Aorta (tissue), 5 donors: ENCODE measurements around the gene SRP19. TPM values are rescaled to one million over a fixed set of nuclear protein-coding genes. Genes with fewer than 3 reads are reported as not detected.

ENCODE experiments used
- ATAC-seq: fragments of 200-7000 bp; cut with Tn5 transposase; one replicate; pipeline ENCODE4 v1.9.1; 2022; ENCODE audit warnings: moderate library complexity; ENCODE audit not compliant: low FRiP score
- DNase-seq, 2 donors: peaks; one replicate each; pipeline ENCODE4 v3.0.0-alpha.2; 2020
- H3K27ac ChIP-seq, 2 donors: one replicate each; pipeline ENCODE4 v1.5.1; 2013; ENCODE audit warnings: low read length in 2 of 2, mild to moderate bottlenecking in 2 of 2, moderate library complexity in 2 of 2, control low read depth in 1 of 2, inconsistent platforms in 1 of 2, low read depth in 1 of 2
- H3K27me3 ChIP-seq, 2 donors: one replicate each; pipeline ENCODE4 v1.6.1; 2013; ENCODE audit warnings: control low read depth in 1 of 2, low read length in 1 of 2, mild to moderate bottlenecking in 1 of 2, moderate library complexity in 1 of 2; ENCODE audit not compliant: insufficient read depth in 2 of 2, control insufficient read depth in 1 of 2
- H3K36me3 ChIP-seq, 2 donors: one replicate each; pipeline ENCODE4 v1.6.1; 2013; ENCODE audit warnings: control low read depth in 1 of 2, low read length in 1 of 2, mild to moderate bottlenecking in 1 of 2; ENCODE audit not compliant: insufficient read depth in 2 of 2, control insufficient read depth in 1 of 2
- H3K4me1 ChIP-seq, 2 donors: one replicate each; pipeline ENCODE4 v1.6.1; 2013; ENCODE audit warnings: low read length in 2 of 2, control low read depth in 1 of 2, mild to moderate bottlenecking in 1 of 2, moderate library complexity in 1 of 2; ENCODE audit not compliant: insufficient read depth in 2 of 2, control insufficient read depth in 1 of 2
- H3K4me3 ChIP-seq, 2 donors: one replicate each; pipeline ENCODE4 v1.5.1; 2013; ENCODE audit warnings: low read length in 2 of 2, control low read depth in 1 of 2, mild to moderate bottlenecking in 1 of 2
- H3K9me3 ChIP-seq: one replicate; pipeline ENCODE4 v1.6.1; 2013; ENCODE audit warnings: mild to moderate bottlenecking, low read length; ENCODE audit not compliant: control insufficient read depth
- WGBS, 2 donors: extraction: QIAGEN DNeasy Blood & Tissue Kit; methylation state at CpG; one replicate each; pipeline ENCODE4 v1.1.7; 2013; 5-methylcytosine and 5-hydroxymethylcytosine counted together
- intact Hi-C, 2 donors: fragments of 100-400 bp; cut with DNase I; formaldehyde crosslinking; loops; one replicate each; pipeline versions ENCODE4 v1.14.2 to v1.15.0; 2022
- polyA plus RNA-seq, 2 donors: library from polyadenylated mRNA; stranded (reverse); fragments of 200-250 nt; gene quantifications; one replicate each; pipeline ENCODE4 v1.2.3, GENCODE V29; 2013
- total RNA-seq, 2 donors: library from RNA; stranded (reverse); fragmentation: NEBNext Ultra II Directional; extraction: Animal tissue kit (Norgen Biotek cat#: 25700); gene quantifications; one replicate each; pipeline ENCODE4 v1.2.1, GENCODE V29; 2021
- donor health status: healthy with polysubstance abuse.
- donor health status: Bipolar disorder and iron deficiency.
- donor health status: DM: no; HTN: no; CAD: no.
- donor health status: DM: no; HTN: no; CAD: no.
- donor health status: DM: yes; HTN: yes; CAD: no.

SRP19 gene
- total and polyA plus RNA-seq, 4 donors: 33.4 to 80.5 (median 54.8) TPM

DNA sequence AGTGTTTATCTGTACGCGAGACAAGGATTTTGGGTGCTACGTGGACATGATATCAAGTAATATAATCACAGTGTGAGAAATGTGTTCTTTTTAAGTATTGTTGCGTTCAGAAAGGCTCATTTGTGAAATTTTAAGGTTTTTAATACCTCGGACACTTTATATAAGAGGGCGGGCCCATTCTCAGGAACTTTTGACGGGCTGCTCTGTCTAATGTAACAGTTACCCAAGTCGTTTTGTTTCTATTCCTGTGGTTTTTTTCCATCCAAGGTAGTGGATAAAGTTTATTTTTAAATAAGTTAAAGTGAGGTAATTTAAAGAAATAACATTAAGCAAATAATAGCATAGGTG is 525 bp downstream of the SRP19 start:
- Histone ChIP-seq H3K27me3 (no peaks in the 10 kb centered on the region), H3K4me3 (peak overlapping the region; percentile 73 to 93), H3K36me3 (no peaks in the 10 kb centered on the region), H3K4me1 (peaks cover 0 to 8% of the 10 kb centered on the region in 2 donors), H3K27ac (peak overlapping the region in 1 of 2 donors; percentile 91), H3K9me3 (no peaks in the 10 kb centered on the region)
- intact Hi-C loops: loop anchor here (1.0 to 10.0 kb wide), 3 partner anchors 61 to 116 kb away; partner anchors contain the start of genes DCP2 (in 1 of the 2) and REEP5 (in 1 of the 2)
- 0% methylated on average over 8 of the region's 8 CpGs for WGBS, 2 donors
- DNase-seq (no peak), ATAC-seq (no peak)

- Histone ChIP-seq H3K4me3 (peak overlapping the region; percentile 73 to 93), H3K27ac (no peak overlapping the region), H3K36me3 (no peaks in the 10 kb centered on the region), H3K4me1 (peaks cover 0 to 8% of the 10 kb centered on the region in 2 donors), H3K27me3 (no peaks in the 10 kb centered on the region), H3K9me3 (no peaks in the 10 kb centered on the region)
- 39 to 52% methylated on average over 9 of the region's 9 CpGs for WGBS, 2 donors
- DNase-seq (no peak), ATAC-seq (no peak)
- intact Hi-C loops: loop anchor here (5.0 to 10.0 kb wide), 2 partner anchors 103 to 115 kb away; partner anchors contain the start of gene DCP2 (in 1 of the 2)
Observed at GRCh38 chr5:112862085-112862484, 998 bp downstream of the SRP19 start.

- Histone ChIP-seq H3K27me3 (no peaks in the 10 kb centered on the region), H3K4me3 (no peak overlapping the region), H3K27ac (no peak overlapping the region), H3K36me3 (no peaks in the 10 kb centered on the region), H3K9me3 (no peaks in the 10 kb centered on the region), H3K4me1 (peaks cover 0 to 8% of the 10 kb centered on the region in 2 donors)
- ATAC-seq (no peak), DNase-seq (no peak)
- WGBS, 2 donors: 32 to 40% methylated on average over 4 of the region's 4 CpGs
- intact Hi-C loops: loop anchor here (5.0 to 10.0 kb wide), 2 partner anchors 101 to 114 kb away; partner anchors contain the start of gene DCP2 (in 1 of the 2)
Observed at GRCh38 chr5:112863549-112863948, 2.5 kb downstream of the SRP19 start.

GRCh38 chr5:112865128-112865527 is 4.0 kb downstream of the SRP19 start:
- Histone ChIP-seq H3K27ac (no peak overlapping the region), H3K36me3 (peaks cover 0 to 2% of the 10 kb centered on the region in 2 donors), H3K4me3 (no peak overlapping the region), H3K27me3 (no peaks in the 10 kb centered on the region), H3K4me1 (peaks cover 2 to 8% of the 10 kb centered on the region in 2 donors), H3K9me3 (no peaks in the 10 kb centered on the region)
- 88 to 92% methylated on average over 3 of the region's 3 CpGs for WGBS, 2 donors
- no peak for DNase-seq
- no peak for ATAC-seq
- intact Hi-C loops: loop anchor here in 1 of 2 donors (10.0 kb wide), 1 partner anchor 100 kb away; no protein-coding TSS in a partner anchor

DNA sequence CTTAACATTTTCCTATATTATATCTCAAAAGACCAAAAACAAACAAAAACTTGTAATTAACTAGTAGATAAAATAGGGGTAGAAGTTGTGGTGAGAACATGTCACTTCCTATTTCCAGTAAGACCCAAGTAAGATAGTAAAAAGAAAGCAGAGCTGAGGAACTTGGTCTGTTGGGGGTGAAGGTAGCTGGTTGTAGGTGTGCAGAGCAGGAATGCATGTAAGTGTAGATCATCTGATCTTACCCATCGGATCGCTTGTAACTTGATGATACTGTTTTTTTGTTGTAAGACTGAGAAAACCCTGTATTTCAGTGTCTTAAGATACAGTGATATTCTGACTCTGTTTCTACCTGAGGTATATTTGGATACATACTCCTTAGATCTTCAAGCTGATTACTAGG is 5.7 kb downstream of the SRP19 start:
- Histone ChIP-seq H3K27me3 (no peaks in the 10 kb centered on the region), H3K9me3 (no peaks in the 10 kb centered on the region), H3K4me1 (peaks cover 2 to 8% of the 10 kb centered on the region in 2 donors), H3K4me3 (no peak overlapping the region), H3K27ac (no peak overlapping the region), H3K36me3 (peaks cover 0 to 2% of the 10 kb centered on the region in 2 donors)
- intact Hi-C loops: loop anchor here in 1 of 2 donors (10.0 kb wide), 1 partner anchor 98 kb away; no protein-coding TSS in a partner anchor
- DNase-seq (no peak), ATAC-seq (no peak)
- 90% methylated on average over 2 of the region's 2 CpGs for WGBS, 2 donors

- Histone ChIP-seq H3K4me1 (peaks cover 2 to 8% of the 10 kb centered on the region in 2 donors), H3K27me3 (no peaks in the 10 kb centered on the region), H3K9me3 (no peaks in the 10 kb centered on the region), H3K27ac (no peak overlapping the region), H3K36me3 (peaks cover 0 to 2% of the 10 kb centered on the region in 2 donors), H3K4me3 (no peak overlapping the region)
- intact Hi-C loops: loop anchor here in 1 of 2 donors (10.0 kb wide), 1 partner anchor 97 kb away; no protein-coding TSS in a partner anchor
- DNase-seq (no peak), ATAC-seq (no peak)
- WGBS, 2 donors: 93 to 97% methylated on average over 5 of the region's 5 CpGs
Observed at GRCh38 chr5:112867411-112867810, 6.3 kb downstream of the SRP19 start.

DNA sequence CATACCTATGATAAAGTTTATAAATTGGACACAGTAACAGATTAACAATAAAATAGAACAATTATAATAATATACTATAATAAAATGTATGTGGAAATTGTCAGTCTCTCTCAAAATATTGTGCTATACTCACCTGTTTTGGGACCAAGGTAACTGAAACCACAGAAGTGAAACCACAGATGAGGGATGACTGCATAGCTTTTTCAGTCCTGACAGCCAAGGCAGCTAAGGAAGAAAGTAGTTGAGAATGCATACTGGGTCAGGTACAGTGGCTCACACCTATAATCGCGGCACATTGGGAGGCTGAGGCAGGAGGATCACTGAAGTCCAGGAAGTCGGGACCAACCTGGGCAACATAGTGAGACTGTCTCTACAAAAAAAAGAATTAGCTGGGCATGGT is 8.9 kb downstream of the SRP19 start:
- ATAC-seq (no peak), DNase-seq (no peak)
- 93 to 96% methylated on average over 3 of the region's 3 CpGs for WGBS, 2 donors
- peaks cover 0 to 2% of the 10 kb centered on the region in 2 donors for H3K36me3 ChIP-seq
- intact Hi-C loops: loop anchor here in 1 of 2 donors (10.0 kb wide), 1 partner anchor 95 kb away; no protein-coding TSS in a partner anchor
- H3K27me3 ChIP-seq: no peaks in the 10 kb centered on the region
- no peak overlapping the region for H3K27ac ChIP-seq
- peaks cover 0 to 2% of the 10 kb centered on the region in 2 donors for H3K4me1 ChIP-seq
- no peak overlapping the region for H3K4me3 ChIP-seq
- H3K9me3 ChIP-seq: no peaks in the 10 kb centered on the region

DNA sequence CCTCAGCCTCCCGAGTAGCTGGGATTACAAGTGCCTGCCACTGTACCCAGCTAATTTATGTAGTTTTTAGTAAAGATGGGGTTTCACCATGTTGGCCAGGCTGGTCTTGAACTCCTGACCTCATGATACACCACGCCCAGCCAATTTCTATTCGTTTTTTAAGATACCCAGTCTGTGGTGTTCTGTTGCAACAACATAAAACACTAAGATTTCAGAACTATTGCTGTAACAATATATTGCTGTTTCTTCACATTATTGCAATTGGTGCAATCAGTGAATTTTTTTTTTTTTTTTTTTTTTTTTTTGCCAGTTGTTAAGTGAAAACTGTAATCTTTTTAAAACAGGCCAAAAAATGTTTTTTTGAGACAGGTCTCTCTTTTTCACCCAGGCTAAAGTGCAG is 9.9 kb downstream of the SRP19 start:
- no peak for DNase-seq
- Histone ChIP-seq H3K27me3 (no peaks in the 10 kb centered on the region), H3K9me3 (no peaks in the 10 kb centered on the region), H3K4me1 (peaks cover 0 to 2% of the 10 kb centered on the region in 2 donors), H3K27ac (no peak overlapping the region), H3K4me3 (no peak overlapping the region), H3K36me3 (peaks cover 0 to 2% of the 10 kb centered on the region in 2 donors)
- no peak for ATAC-seq
- intact Hi-C loops: no loop called here
- 59 to 80% methylated on average over 3 of the region's 3 CpGs for WGBS, 2 donors

GRCh38 chr5:112876362-112876761 is 15.3 kb downstream of the SRP19 start:
- no peaks in the 10 kb centered on the region for H3K27me3 ChIP-seq
- no peak overlapping the region for H3K27ac ChIP-seq
- WGBS, 2 donors: 53 to 57% methylated on average over 2 of the region's 2 CpGs
- H3K9me3 ChIP-seq: no peaks in the 10 kb centered on the region
- no peak overlapping the region for H3K4me3 ChIP-seq
- H3K4me1 ChIP-seq: no peaks in the 10 kb centered on the region
- DNase-seq (no peak), ATAC-seq (no peak)
- peaks cover 0 to 3% of the 10 kb centered on the region in 2 donors for H3K36me3 ChIP-seq
- intact Hi-C loops: no loop called here
